Keratinocyte (primary cell): ENCODE measurements around the gene COL20A1. TPM values are rescaled to one million over a fixed set of nuclear protein-coding genes. Genes with fewer than 3 reads are reported as not detected.
A peak's percentile ranks its signal among the peaks of the same experiment; 100 is the strongest.

ENCODE experiments used
- DNase-seq: peaks from one replicate; pipeline ENCODE4 v3.0.0-alpha.2; 2011; ENCODE audit warnings: low read depth, missing footprints, low spot score
- FAIRE-seq: peaks from 2 replicates; lab custom pipeline; 2011; peaks lifted over from hg19 to GRCh38; lab: Jason Lieb, UNC
- H2AFZ ChIP-seq: 2 replicates; pipeline ENCODE4 v1.6.0; 2012; ENCODE audit warnings: low read length, control low read depth, inconsistent platforms; ENCODE audit not compliant: control insufficient read depth
- H3K27ac ChIP-seq: 2 replicates; pipeline ENCODE4 v1.5.1; 2011; ENCODE audit warnings: low read length; ENCODE audit not compliant: control insufficient read depth, insufficient read depth
- H3K27me3 ChIP-seq: 3 replicates; pipeline ENCODE4 v1.6.0; 2011; ENCODE audit warnings: low read length; ENCODE audit not compliant: control insufficient read depth, insufficient read depth; ENCODE audit errors: extremely low read depth
- H3K36me3 ChIP-seq, 2 experiments: 2 replicates in 1 of 2; 3 replicates in 1 of 2; pipeline ENCODE4 v1.5.1; 2011; ENCODE audit warnings: low read length in 2 of 2, mild to moderate bottlenecking in 1 of 2; ENCODE audit not compliant: control insufficient read depth in 2 of 2, insufficient read depth in 2 of 2; ENCODE audit errors: extremely low read depth in 1 of 2
- H3K4me1 ChIP-seq: 3 replicates; pipeline ENCODE4 v1.5.1; 2011; ENCODE audit warnings: low read length; ENCODE audit not compliant: control insufficient read depth, insufficient read depth; ENCODE audit errors: extremely low read depth
- H3K4me2 ChIP-seq: 3 replicates; pipeline ENCODE4 v1.6.0; 2011; ENCODE audit warnings: low read depth, low read length; ENCODE audit not compliant: control insufficient read depth, insufficient read depth; ENCODE audit errors: extremely low read depth
- H3K4me3 ChIP-seq, 3 experiments: fragments of 200-600 bp in 1 of 3; sonication (generic) in 1 of 3; 2 replicates in 2 of 3; 3 replicates in 1 of 3; pipeline ENCODE4 v1.5.1; 2011 to 2016; ENCODE audit warnings: low read length in 3 of 3, mild to moderate bottlenecking in 3 of 3, control low read depth in 2 of 3, inconsistent platforms in 1 of 3, low read depth in 1 of 3, mixed read lengths in 1 of 3, mixed run types in 1 of 3, moderate library complexity in 1 of 3; ENCODE audit not compliant: control insufficient read depth in 2 of 3, insufficient read depth in 2 of 3; ENCODE audit errors: extremely low read depth in 1 of 3
- H3K79me2 ChIP-seq: 2 replicates; pipeline ENCODE4 v1.6.0; 2012; ENCODE audit warnings: low read length; ENCODE audit not compliant: control insufficient read depth, insufficient read depth
- H3K9ac ChIP-seq: 3 replicates; pipeline ENCODE4 v1.6.0; 2011; ENCODE audit warnings: low read length; ENCODE audit not compliant: control insufficient read depth, insufficient read depth; ENCODE audit errors: extremely low read depth
- H3K9me1 ChIP-seq: 3 replicates; pipeline ENCODE4 v1.6.0; 2011; ENCODE audit warnings: low read length; ENCODE audit not compliant: control insufficient read depth, insufficient read depth; ENCODE audit errors: extremely low read depth
- H3K9me3 ChIP-seq: 2 replicates; pipeline ENCODE4 v1.5.1; 2012; ENCODE audit warnings: low read depth, low read length; ENCODE audit not compliant: control insufficient read depth
- H4K20me1 ChIP-seq: 3 replicates; pipeline ENCODE4 v1.6.0; 2011; ENCODE audit warnings: low read length; ENCODE audit not compliant: control insufficient read depth, insufficient read depth; ENCODE audit errors: extremely low read depth
- CTCF ChIP-seq, 3 experiments: IDR thresholded peaks in 1 of 3; conservative IDR thresholded peaks in 1 of 3; optimal IDR thresholded peaks in 1 of 3; 2 replicates in 2 of 3; 3 replicates in 1 of 3; pipeline versions ENCODE3 to v1.5.1; 2011; ENCODE audit warnings: low read length in 3 of 3, mild to moderate bottlenecking in 3 of 3, moderate library complexity in 2 of 3, control low read depth in 1 of 3, inconsistent platforms in 1 of 3; ENCODE audit not compliant: insufficient read depth in 2 of 3; ENCODE audit errors: extremely low read depth in 1 of 3
- EZH2 ChIP-seq: IDR thresholded peaks from one replicate; pipeline ENCODE4 v1.6.1; 2012; ENCODE audit warnings: inconsistent platforms, mild to moderate bottlenecking, low read length, moderate library complexity
- dilution Hi-C: fragments of 300-500 bp; cut with MboI; formaldehyde crosslinking; loops from one replicate; pipeline ENCODE4 v1.7.0; 2020; ENCODE audit warnings: low sequenced_read_pairs; ENCODE audit not compliant: extremely low pct_ligation_motif_present
- polyA plus RNA-seq, 5 experiments: library from polyadenylated mRNA; depleted of rRNA in 3 of 5; stranded (reverse) in 3 of 5; stranded (forward) in 1 of 5; unstranded in 1 of 5; fragments of >200 nt; gene quantifications; 1 replicate in 1 of 5; 2 replicates in 3 of 5; 3 replicates in 1 of 5; pipeline versions ENCODE4 v1.2.1 to v1.2.3, GENCODE V29; 2011 to 2012; ENCODE audit warnings: missing spikeins in 2 of 5, low read depth in 1 of 5, low replicate concordance in 1 of 5

The COL20A1 gene
- polyA plus RNA-seq, 1 donor (not counting 4 experiments of a cell fraction or from before 2014, with no cell fraction given): not detected

DNA sequence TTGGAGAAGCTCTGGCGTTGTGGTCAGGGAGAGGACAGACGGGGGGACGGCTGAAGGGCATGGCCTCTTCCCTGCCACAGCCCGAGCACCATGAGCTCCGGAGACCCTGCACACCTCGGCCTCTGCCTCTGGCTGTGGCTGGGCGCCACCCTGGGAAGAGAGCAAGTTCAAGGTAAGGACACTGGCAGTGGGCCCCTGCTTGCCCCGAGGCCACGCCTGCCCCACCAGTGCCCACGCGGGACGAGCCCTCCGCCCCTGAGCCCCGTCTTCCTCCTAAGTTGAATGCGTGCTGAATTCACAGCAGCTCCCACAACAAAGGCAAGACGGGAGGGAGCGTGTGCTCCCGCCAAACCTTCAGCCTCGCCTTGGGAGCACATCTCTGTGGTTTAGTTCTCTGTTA, 2.0 kb downstream of the COL20A1 start:
- DNase-seq: no peak
- H3K27me3 ChIP-seq: peaks cover 26% of the 10 kb centered on the region
- H3K79me2 ChIP-seq: no peaks in the 10 kb centered on the region
- H3K9ac ChIP-seq: no peak overlapping the region
- H2AFZ ChIP-seq: no peak overlapping the region
- H3K36me3 ChIP-seq: no peaks in the 10 kb centered on the region
- no peaks in the 10 kb centered on the region for H3K9me1 ChIP-seq
- H3K27ac ChIP-seq: no peak overlapping the region
- dilution Hi-C loops: no loop called here
- H4K20me1 ChIP-seq: peaks cover 5% of the 10 kb centered on the region
- no peak overlapping the region for H3K4me3 ChIP-seq
- TF ChIP-seq CTCF (optimal IDR thresholded peaks at IDR 0.05 in 1 of 3, IDR thresholded peaks at IDR 0.05 in 1 of 3, conservative IDR thresholded peaks at IDR 0.05 in 1 of 3; ENCODE audit: extremely low read depth in 1 of 3, insufficient read depth in 2 of 3, low read length in 3 of 3): no peak
- peak; percentile 16 for TF ChIP-seq EZH2
- H3K9me3 ChIP-seq: no peaks in the 10 kb centered on the region
- H3K4me2 ChIP-seq: no peak overlapping the region
- no peak for FAIRE-seq
- no peaks in the 10 kb centered on the region for H3K4me1 ChIP-seq

GRCh38 chr20:63295422-63295821, 2.4 kb downstream of the COL20A1 start:
- Histone ChIP-seq H3K9me3 (no peaks in the 10 kb centered on the region), H3K9ac (no peak overlapping the region), H3K4me1 (no peaks in the 10 kb centered on the region), H3K36me3 (no peaks in the 10 kb centered on the region), H3K79me2 (no peaks in the 10 kb centered on the region), H4K20me1 (peaks cover 5% of the 10 kb centered on the region), H3K4me3 (no peak overlapping the region), H3K27me3 (peaks cover 26% of the 10 kb centered on the region), H3K27ac (no peak overlapping the region), H3K9me1 (no peaks in the 10 kb centered on the region), H3K4me2 (no peak overlapping the region), H2AFZ (no peak overlapping the region)
- DNase-seq (no peak), FAIRE-seq (no peak)
- TF ChIP-seq CTCF (optimal IDR thresholded peaks at IDR 0.05 in 1 of 3, IDR thresholded peaks at IDR 0.05 in 1 of 3, conservative IDR thresholded peaks at IDR 0.05 in 1 of 3; ENCODE audit: extremely low read depth in 1 of 3, insufficient read depth in 2 of 3, low read length in 3 of 3) (peak in 1 of 3 experiments; percentile 10), EZH2 (no peak)
- dilution Hi-C loops: no loop called here
